Stimulated activated CD8-positive, alpha-beta memory T cell treated with anti-CD3 and anti-CD28 coated beads, Interleukin-4, amount 100 ng/mL, for 4 hours (primary cell): Measurements from ENCODE around the gene KCNH3.

Source experiments
- DNase-seq, 2 donors: peaks; one replicate each; pipeline ENCODE4 v3.0.0-alpha.2; 2020; ENCODE audit warnings: low read depth in 2 of 2, low spot score in 1 of 2

The KCNH3 gene

GRCh38 chr12:49559011-49559675 is 20.3 kb downstream of the KCNH3 start:
- DNase-seq = no peak

DNA sequence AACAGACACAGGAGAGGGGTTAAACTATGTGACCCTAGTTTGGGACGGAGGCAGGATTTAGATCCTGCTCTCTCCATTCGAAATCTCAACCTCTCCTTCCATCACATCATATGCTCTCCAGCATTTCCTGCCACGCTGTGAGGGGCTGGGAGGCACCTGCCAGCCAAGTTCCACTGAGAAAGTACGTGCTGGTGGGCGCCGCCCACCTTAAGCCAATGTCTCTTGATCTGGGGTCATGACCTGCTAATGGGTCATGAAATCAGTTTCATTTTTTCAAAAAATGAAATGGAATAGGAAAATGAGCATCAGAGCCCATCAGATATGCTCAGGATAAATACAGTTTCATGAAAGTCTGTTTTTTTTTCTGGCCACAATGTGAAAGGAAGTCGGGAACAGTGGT is 21.9 kb downstream of the KCNH3 start:
- no peak for DNase-seq

DNA sequence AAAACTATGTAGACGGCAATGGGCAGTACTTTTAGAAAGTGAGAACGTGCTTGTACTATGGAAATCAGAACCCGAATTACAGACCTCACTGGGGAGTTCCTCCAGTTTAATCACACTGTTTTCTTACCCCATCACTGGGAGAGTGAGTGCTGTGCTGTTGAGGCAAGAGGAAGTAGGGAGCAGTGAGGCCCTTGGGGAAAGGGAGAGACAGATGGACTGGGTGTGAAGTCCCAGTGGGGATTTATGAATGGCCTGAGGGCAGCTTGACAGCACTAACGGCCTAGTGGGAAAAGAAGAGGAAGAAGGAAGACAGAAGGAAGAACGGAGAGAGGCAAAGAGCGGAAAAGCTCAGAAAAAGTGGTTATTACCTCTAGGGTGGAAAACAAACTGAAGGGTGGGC is 23.4 kb downstream of the KCNH3 start:
- no peak for DNase-seq

GRCh38 chr12:49562831-49563230 is 24.0 kb downstream of the KCNH3 start:
- no peak for DNase-seq

DNA sequence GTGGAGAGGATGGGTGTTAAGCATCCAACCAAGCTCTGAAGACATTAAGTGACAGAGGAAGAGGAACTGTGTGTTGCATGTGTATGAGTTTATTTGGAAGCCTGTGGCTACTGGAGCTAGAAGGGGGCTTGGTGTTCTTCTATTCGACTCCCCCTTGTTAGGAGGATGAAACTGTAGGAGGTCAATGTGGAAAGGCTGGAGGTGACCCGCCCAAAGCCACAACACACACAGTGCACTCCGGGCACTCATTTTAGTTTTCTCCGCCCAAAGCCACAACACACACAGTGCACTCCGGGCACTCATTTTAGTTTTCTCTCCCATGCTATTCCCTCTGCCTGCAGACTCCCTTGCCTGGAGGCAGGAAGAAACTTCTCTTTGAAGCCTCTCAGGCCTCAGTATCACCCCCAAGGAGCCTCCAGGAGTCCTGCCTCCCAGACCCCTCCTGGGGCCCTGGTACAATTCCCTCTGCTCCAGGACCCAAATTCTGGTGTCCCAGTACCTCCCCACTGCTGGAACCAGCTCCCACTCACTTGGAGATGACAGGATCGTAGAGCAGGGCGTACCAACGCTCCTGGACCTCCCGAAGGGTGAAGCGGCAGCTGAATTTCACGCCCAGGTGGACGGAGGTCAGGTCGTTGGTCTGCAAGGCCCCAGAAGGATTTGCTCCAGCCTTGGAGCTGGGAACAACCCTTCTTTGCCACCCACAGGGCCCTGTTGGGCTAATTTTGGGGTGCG is 25.3 kb downstream of the KCNH3 start:
- DNase-seq = no peak

GRCh38 chr12:49564686-49565405 is 26.0 kb downstream of the KCNH3 start:
- DNase-seq = no peak

DNA sequence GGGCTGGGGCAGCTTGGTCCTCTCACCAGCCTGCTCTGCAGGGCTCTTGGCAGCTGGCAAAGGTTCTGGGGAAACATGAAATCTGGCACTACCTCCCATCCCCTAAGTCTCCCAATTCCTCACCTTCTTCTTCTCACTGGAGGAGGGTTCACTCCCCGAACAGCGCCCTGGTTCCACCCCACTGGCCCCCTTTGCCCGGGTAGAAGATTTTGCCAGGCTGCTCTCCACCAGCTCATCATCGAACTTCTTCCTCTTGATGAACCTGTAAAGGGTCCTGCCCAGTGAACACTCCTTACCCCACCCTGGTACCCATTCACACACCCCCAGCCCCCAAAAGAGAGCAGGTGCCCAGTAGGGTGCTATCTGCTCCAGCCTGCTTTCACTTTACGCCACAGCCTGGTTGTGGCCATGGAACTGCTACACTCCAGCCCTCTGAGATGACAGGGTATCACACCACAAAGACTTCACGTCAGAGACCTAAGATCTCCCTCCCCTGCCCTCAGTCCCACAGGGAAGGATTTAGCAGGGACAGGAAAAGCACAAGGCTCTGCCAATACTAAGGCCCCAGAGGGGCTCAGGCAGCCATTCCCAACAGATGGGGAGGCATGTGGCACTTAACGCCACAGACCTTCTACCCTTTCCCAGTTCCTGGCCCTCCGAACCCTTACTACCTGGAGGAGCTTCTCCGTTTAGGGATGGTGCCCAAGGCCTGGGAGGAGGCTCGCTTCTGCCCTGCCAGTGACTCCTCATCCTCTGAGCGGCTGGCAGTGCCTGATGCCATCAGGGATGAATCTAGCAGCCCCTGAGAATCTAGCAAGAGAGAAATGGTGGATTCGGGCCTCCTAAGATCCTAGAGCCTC is 26.8 kb downstream of the KCNH3 start:
- DNase-seq = no peak

DNA sequence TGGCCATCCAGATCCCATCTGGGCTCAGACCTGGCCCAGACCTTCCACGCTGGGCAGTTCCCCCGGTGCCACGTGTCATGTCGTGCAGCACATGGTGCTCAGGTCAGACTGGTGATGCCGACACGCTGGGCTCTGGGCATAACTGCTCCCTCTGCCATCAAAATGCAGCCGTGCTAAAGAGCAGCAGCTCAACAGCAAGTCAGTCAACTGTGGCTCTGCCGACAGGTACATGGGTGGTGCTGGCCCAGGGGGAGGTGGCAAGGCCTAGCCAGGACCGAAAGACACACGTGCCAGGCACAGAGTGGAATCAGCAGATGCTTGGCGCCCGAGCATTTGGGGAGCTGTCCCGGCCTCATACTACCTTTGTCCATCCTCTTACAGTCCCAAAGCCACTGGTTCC is 27.5 kb downstream of the KCNH3 start:
- no peak for DNase-seq

DNA sequence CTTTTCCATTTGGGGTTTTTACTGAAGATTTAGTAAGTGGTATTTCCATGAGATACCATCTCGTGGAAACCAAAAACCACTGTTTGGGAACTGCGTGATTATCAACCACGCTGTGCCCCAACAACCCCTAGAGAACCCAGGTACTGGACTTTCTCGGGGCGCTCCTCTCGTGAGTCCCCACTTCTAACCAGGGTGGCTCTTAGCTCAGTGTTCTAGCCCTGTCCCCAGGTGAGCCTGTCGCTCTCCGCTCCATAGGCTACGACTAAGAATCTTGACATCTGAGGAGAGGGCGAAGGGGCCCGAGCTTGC is 28.4 kb downstream of the KCNH3 start:
- no peak for DNase-seq

DNA sequence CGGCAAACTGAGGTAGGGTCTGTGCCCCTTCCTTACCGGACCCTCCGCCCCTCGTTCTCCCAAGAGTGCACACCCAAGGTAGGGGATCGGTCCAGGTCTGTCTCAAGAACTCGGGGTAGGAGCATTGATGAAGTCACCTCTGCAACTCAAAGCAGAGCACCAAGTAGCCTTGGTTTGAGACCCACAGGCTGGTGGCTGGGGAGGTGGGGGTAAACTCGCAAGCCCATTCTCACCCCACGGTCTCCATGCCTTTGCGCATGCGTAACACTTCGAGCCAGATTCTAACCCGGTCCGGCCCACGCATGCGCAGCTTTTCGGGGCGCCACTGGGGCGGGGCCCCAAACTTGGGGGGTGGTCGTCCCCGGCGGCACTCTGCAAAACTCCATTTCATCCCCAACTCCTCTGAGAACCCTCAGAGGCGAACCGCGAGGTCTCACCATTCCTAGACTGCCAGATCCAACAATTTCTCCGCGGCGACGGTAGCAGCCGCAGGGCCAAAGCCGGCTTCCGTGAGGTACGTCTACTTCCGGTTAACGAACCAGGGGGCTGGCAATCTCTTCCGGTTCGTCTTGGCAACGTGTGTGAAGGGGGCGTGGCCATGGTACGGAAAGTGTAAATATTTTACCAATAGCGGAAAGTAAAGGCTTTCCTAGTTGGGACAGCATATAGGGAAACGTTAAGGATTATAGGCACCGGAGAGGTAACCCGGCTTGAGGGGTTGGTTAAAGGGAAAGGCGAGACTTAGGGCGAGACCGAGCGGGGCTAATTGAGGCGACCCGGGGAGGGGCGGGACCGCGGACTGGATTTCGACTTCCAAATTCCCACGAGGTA is 29.0 kb downstream of the KCNH3 start, which contains the start of gene MCRS1:
Gene MCRS1 (minus strand): TSS at position 532 of the 831 bp plus-strand sequence. CDS start 1,411 bp downstream, outside the sequence.
- DNase-seq = peak; percentile 78 to 80

DNA sequence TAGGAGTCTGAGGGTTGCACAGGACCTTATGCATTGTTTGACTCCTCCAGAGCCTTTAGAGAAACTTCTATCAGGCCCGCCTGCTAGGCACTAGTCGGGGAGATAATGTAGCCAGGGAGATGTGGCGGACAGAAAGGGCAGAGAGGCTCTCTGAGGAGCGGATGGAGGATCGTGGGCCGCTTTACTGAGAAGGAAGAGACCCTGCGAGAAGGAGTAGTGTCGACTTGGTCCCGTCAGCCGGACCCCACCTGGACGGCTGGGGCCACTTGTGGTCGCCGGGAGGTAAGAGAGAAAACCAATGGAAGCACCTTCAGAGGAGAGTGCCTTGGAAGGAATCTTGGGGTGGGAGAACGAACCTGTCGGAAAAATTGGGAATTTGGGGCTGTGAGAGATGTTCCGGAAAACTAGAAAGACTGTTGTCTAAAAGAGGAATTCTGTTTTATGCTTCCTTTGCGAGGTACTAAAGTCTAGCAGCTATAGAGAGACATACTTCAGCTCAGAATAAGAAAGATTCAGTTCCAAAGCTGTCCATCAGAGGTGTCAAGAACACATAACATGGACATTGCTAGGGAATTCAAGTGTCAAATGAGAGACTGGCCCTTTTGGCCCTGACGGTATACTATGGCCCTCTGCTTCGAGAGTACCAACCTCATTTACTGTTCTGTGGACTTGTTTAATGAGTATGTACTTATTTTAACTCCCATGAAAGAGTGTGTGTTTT is 29.8 kb downstream of the KCNH3 start:
- DNase-seq = no peak

DNA sequence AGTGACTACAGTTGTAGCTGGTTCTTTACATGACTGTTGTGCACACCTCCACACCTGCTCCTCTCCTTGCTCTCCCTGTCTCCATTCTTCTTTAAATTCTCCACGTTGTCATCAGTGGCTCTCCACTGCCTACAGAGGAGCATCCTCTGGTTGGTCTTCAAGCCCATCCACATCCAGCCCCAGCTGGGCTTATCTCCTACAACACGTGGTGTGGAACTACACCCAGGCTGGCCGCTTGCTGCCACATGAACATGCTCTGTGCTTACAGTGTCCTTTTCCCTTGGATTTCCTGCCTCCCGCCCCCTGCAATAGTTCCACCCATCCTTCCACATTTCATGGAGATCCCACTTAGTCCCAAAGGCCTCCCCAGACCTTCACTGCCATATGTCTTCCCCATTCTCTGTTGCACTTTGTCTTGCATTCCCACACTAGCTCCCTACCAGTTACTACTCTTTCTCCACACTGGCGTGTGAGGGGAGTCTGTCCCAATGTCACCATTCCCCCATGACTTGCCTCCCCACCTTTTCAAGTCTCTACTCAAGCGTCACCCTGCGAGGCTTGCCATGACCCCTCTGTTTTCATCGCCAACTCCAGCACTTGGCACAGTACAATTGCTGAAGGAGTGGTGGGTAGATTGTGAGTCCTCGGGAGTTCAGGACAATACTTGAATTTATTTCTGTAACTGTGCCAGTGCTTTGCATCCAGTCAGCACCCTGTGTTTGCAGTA is 38.9 kb downstream of the KCNH3 start:
- DNase-seq = no peak

DNA sequence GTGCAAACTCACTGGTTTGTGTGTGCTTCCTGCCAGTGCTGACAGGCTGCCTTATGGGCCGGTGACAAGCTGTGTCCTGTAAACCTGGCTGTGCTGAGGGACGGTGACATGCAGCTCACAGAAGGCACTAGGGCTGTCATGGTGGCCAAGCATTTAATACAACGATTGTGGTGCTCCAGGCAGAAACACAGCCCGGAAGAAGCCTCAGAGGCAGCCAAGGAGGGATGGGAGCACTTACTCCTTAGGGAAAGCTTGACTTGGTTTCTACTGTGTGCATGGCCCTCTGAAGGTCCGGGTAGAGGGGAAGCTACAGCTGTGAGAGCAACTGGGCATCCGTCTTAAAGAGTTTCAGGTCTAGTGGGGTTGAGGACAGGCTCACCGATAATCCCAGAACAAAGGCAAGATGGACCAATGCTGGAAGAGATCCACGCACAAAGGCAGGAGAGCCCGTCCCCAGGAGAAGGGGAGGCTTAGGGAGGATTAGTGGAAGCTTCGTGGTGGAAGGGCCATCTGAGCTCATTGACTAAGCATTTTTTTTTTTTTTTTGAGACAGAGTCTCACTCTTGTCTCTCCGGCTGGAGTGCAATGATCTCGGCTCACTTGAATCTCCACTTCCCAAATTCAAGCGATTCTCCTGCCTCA is 39.8 kb downstream of the KCNH3 start:
- DNase-seq = no peak

DNA sequence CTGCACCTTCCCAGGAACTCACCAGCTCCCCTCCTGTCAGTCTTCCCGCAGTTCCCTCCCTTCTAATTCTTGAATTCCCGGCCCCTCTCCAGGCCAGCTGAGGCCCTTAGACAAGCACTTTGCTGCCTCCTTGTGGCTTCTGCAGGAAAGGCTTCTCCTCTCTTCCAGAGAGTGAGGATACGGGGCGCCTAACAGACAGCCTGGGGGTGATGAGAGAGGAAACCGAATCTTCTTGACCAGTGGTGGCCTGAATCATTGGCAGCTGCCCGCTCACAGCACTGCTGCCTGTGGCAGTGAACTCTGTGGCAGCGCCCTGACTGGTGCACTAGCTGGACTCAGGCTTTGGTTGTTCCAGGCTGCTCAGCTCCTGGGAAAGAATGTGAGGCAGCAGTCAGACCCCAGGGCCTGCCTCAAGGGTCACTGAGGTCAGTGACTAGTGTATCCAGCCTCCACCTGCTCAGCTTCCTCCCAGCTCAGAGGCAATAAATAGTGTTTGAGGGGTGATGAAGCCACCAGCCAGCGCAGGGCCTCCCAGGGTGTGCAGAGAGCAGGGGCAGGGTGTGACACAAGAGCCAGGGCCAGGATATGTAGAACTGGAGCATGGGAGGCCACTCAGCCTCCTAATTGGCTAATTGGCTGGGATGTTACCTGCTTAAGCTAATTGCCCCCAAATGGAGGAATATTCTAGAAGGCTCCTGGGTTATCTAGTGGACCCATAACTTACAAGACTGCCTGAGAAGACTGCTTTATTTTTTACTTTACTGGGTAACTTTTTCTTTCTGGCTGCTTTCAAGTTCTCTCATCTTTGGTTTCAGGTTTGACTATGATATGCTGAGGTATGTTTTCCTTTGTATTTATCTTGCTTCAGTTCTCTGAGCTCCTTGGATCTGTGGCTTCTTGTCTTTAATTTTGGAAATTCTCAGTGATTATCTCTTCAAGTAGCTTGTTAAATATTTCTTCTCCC is 42.0 kb downstream of the KCNH3 start:
- DNase-seq = no peak

DNA sequence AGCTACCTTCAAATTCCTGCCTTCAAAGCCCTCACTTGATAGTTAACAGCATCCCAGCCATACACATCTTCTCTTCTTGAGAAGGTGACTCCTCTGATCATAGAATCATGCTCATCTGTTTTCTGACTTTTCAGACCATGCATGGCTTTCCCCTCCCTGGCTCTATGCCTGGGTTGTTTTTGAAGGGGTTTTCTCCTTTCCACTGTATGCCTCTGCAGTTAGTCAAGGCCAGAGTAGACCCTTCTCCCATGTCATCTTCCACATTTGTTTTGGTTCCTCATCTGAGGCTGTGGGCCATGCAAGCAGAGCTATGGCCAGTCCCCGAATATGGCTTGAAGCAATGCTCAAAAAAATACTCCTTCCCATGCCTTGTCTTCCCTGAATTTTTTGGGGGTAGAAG is 43.4 kb downstream of the KCNH3 start:
- no peak for DNase-seq

- no peak for DNase-seq
Measured at GRCh38 chr12:49582850-49583249, 44.0 kb downstream of the KCNH3 start.

DNA sequence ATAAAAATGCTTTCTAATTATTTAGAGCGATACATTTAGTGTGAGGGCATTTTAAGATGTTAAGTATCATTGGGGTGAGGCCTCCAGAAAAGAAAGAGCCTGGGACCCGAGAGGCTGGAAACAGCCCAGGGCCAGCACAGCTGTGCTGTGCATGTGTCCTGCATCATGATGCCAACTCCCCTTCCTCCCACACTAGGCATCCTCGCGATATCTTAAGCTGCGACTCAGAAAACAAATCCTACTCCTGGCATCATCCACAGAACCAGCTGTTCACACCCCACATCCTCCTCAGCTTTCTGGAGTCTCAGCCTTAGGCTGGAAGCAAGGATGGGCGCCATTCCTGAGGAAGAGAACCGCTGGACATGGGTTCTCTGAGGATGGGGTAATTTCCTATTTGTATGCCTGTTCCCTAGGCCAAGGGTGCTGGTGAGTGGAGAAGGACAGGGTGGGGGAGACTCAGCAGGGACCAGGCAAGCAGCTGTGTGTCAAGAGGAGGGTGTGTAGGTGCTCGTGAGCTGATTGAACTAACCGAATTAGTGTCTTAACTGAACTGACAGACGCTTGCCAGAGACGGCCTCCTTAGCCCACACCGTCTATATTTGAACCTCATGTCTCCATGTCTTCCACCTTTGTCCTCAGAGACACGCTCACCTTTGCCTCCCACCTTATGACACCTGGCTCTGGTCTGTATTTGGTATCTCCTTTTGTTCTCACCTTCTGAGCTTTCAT is 44.7 kb downstream of the KCNH3 start:
- DNase-seq = no peak
